DMS 273 (cell line): ENCODE data around the gene COG5.

Experiments
- DNase-seq: peaks from one replicate; lab custom pipeline; 2025; ENCODE audit not compliant: unreplicated experiment; lab: John Stamatoyannopoulos, UW

COG5 gene

GRCh38 chr7:107563775-107564552, at the start of gene COG5, which contains the start of gene DUS4L:
TSS of gene COG5 (minus strand) at chr7:107563920. CDS start at chr7:107563896, 24 bp downstream.
TSS of gene DUS4L (plus strand) at chr7:107563971. CDS start at chr7:107567071, 3,100 bp downstream.
- peak; percentile 95 for DNase-seq

- DNase-seq: no peak
These were observed 49.7 kb upstream of the COG5 start for GRCh38 chr7:107613439-107613838.

GRCh38 chr7:107610323-107610722, 46.6 kb upstream of the COG5 start:
- DNase-seq: no peak

GRCh38 chr7:107609811-107610261, 46.1 kb upstream of the COG5 start:
- DNase-seq: no peak

GRCh38 chr7:107606303-107606702, 42.6 kb upstream of the COG5 start:
- DNase-seq: no peak

GRCh38 chr7:107605218-107605815, 41.6 kb upstream of the COG5 start:
- DNase-seq: peak; percentile 56

GRCh38 chr7:107600816-107601215, 37.1 kb upstream of the COG5 start:
- DNase-seq: no peak

- no peak for DNase-seq
These were observed 35.5 kb upstream of the COG5 start for GRCh38 chr7:107599262-107599661.

- no peak for DNase-seq
These were observed 34.2 kb upstream of the COG5 start for GRCh38 chr7:107597953-107598352.

GRCh38 chr7:107597582-107597916, 33.8 kb upstream of the COG5 start:
- DNase-seq: no peak

GRCh38 chr7:107596881-107597581, 33.3 kb upstream of the COG5 start:
- no peak for DNase-seq

- no peak for DNase-seq
These were observed 31.4 kb upstream of the COG5 start for GRCh38 chr7:107594961-107595737.

GRCh38 chr7:107593025-107593410, 29.3 kb upstream of the COG5 start:
- no peak for DNase-seq

GRCh38 chr7:107592361-107593024, 28.8 kb upstream of the COG5 start:
- peak; percentile 65 for DNase-seq

- DNase-seq: no peak
These were observed 27.7 kb upstream of the COG5 start for GRCh38 chr7:107591421-107591820.

GRCh38 chr7:107588529-107589130, 24.9 kb upstream of the COG5 start:
- DNase-seq: no peak

GRCh38 chr7:107584716-107585115, 21.0 kb upstream of the COG5 start:
- DNase-seq: no peak

- DNase-seq: no peak
These were observed 19.2 kb upstream of the COG5 start for GRCh38 chr7:107582875-107583274.

GRCh38 chr7:107581387-107582013, 17.8 kb upstream of the COG5 start:
- DNase-seq: no peak
